Measurements from ENCODE around the gene TENM4.

The TENM4 gene

DNA sequence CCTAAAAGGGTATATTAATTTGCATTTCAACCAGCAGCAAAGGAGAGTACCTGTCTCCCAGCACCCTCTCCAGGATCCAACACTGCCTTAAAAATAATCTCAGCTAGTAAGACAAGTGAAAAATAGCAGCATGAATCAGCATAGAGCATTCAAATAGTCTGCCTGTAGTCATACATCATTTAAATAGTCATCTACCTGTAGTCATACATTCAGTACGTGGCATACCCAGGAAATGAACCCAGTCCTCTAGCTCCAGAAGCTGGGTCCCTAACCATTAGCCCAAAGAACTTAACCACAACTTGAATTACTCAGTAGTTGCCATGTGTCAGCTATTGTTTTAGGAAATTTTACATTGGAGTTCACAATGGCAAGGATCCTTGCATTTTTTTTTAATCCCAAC is 9.3 kb downstream of the TENM4 start (continued):
- TF ChIP-seq ZNF624 (tag by site-specific recombination; IDR thresholded peaks at IDR 0.05) (no peak), ZNF596 (tag by site-specific recombination; IDR thresholded peaks at IDR 0.05) (no peak), RBAK (tag by site-specific recombination; IDR thresholded peaks at IDR 0.05) (no peak), KLF16 (tag by site-specific recombination; IDR thresholded peaks at IDR 0.05) (no peak)

DNA sequence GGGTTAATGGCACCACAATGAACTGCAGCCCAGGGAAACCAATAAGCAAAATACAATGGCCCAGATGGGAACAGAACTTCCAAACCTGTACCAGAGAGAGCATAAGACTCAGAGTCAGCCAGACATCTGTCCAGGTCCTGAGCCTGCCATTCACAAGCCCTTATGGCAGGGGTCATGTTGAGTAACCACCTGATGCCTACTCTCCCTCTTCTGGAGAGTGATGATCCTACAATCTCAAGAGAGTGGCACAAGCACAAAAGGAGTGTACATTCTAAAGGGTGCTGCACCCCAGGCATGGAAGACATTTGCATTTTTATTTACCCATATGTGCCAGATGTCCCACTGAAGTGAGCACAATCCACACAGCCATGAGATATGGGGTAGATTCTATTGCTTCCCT is 10.6 kb downstream of the TENM4 start:
- no peak for TF ChIP-seq EGR2 (tag by site-specific recombination; IDR thresholded peaks at IDR 0.05; ENCODE audit: low read depth)
- TF ChIP-seq ZNF138 (tag by site-specific recombination; IDR thresholded peaks at IDR 0.05; ENCODE audit: borderline replicate concordance), result no peak
- no peak for TF ChIP-seq ZNF548 (tag by site-specific recombination; IDR thresholded peaks at IDR 0.05)
- TF ChIP-seq ZNF394 (tag by site-specific recombination; IDR thresholded peaks at IDR 0.05; ENCODE audit: borderline replicate concordance), result no peak
- TF ChIP-seq, protein P1, sequence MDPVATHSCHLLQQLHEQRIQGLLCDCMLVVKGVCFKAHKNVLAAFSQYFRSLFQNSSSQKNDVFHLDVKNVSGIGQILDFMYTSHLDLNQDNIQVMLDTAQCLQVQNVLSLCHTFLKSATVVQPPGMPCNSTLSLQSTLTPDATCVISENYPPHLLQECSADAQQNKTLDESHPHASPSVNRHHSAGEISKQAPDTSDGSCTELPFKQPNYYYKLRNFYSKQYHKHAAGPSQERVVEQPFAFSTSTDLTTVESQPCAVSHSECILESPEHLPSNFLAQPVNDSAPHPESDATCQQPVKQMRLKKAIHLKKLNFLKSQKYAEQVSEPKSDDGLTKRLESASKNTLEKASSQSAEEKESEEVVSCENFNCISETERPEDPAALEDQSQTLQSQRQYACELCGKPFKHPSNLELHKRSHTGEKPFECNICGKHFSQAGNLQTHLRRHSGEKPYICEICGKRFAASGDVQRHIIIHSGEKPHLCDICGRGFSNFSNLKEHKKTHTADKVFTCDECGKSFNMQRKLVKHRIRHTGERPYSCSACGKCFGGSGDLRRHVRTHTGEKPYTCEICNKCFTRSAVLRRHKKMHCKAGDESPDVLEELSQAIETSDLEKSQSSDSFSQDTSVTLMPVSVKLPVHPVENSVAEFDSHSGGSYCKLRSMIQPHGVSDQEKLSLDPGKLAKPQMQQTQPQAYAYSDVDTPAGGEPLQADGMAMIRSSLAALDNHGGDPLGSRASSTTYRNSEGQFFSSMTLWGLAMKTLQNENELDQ (tag by site-specific recombination; IDR thresholded peaks at IDR 0.05; ENCODE audit: low read depth), result no peak
- no peak for TF ChIP-seq ZNF239 (tag by site-specific recombination; IDR thresholded peaks at IDR 0.05)
- no peak for TF ChIP-seq GLI4 (tag by site-specific recombination; IDR thresholded peaks at IDR 0.05)
- TF ChIP-seq ZNF248 (tag by site-specific recombination; IDR thresholded peaks at IDR 0.05), result no peak
- no peak for TF ChIP-seq OSR2 (tag by site-specific recombination; IDR thresholded peaks at IDR 0.05)
- no peak for TF ChIP-seq ZNF785 (tag by site-specific recombination; IDR thresholded peaks at IDR 0.05)
- TF ChIP-seq ZNF140 (tag by site-specific recombination; IDR thresholded peaks at IDR 0.05), result no peak
- CTCF ChIA-PET, result interaction anchor here (0.6 to 3.3 kb wide), 2 partner anchors 10 to 30 kb away, joined by 3 to 10 read pairs; no protein-coding TSS in a partner anchor
- Histone ChIP-seq H3K9me3 (ENCODE audit: control insufficient read depth, insufficient read depth, low read depth, low read length) (no peaks in the 10 kb centered on the region), H3K4me3 (ENCODE audit: low read depth, low read length) (no peak overlapping the region), H3K36me3 (ENCODE audit: control insufficient read depth in 2 of 2, insufficient read depth in 1 of 2, low read length in 2 of 2) (no peaks in the 10 kb centered on the region), H3K27ac (ENCODE audit: extremely low read depth, low read depth, low read length) (no peak overlapping the region), H3K4me1 (ENCODE audit: control insufficient read depth, insufficient read depth, low read length) (no peaks in the 10 kb centered on the region)
- POLR2A ChIA-PET, result no interaction called here

- ChIA-PET POLR2A (no interaction called here), CTCF (interaction anchor here (3.3 kb wide), 1 partner anchor 28 kb away, joined by 10 read pairs; no protein-coding TSS in a partner anchor)
- H3K4me3 ChIP-seq (ENCODE audit: low read depth, low read length), result no peak overlapping the region
- TF ChIP-seq ZNF416 (tag by site-specific recombination; IDR thresholded peaks at IDR 0.05) (no peak), BCL11A (tag by site-specific recombination; IDR thresholded peaks at IDR 0.05; ENCODE audit: low read depth) (no peak), ZNF140 (tag by site-specific recombination; IDR thresholded peaks at IDR 0.05) (no peak), ZNF155 (tag by site-specific recombination; IDR thresholded peaks at IDR 0.05) (no peak), ZNF423 (tag by site-specific recombination; IDR thresholded peaks at IDR 0.05) (no peak), ZNF664 (tag by site-specific recombination; IDR thresholded peaks at IDR 0.05) (no peak), ZNF596 (tag by site-specific recombination; IDR thresholded peaks at IDR 0.05) (no peak), ZSCAN18 (tag by site-specific recombination; IDR thresholded peaks at IDR 0.05) (no peak), ZNF558 (tag by site-specific recombination; IDR thresholded peaks at IDR 0.05) (no peak), KLF16 (tag by site-specific recombination; IDR thresholded peaks at IDR 0.05) (no peak), ZNF2 (tag by site-specific recombination; IDR thresholded peaks at IDR 0.05) (no peak)
- TF ChIP-seq, protein P1 (tag by site-specific recombination; IDR thresholded peaks at IDR 0.05; ENCODE audit: low read depth), result no peak
- no peaks in the 10 kb centered on the region for H3K9me3 ChIP-seq (ENCODE audit: control insufficient read depth, insufficient read depth, low read depth, low read length)
- no peak overlapping the region for H3K27ac ChIP-seq (ENCODE audit: extremely low read depth, low read depth, low read length)
- no peaks in the 10 kb centered on the region for H3K4me1 ChIP-seq (ENCODE audit: control insufficient read depth, insufficient read depth, low read length)
- no peaks in the 10 kb centered on the region for H3K36me3 ChIP-seq (ENCODE audit: control insufficient read depth in 2 of 2, insufficient read depth in 1 of 2, low read length in 2 of 2)
Observed at GRCh38 chr11:79428406-79428805, 12.4 kb downstream of the TENM4 start.
